Measurements from ENCODE around the gene RFC4.

DNA sequence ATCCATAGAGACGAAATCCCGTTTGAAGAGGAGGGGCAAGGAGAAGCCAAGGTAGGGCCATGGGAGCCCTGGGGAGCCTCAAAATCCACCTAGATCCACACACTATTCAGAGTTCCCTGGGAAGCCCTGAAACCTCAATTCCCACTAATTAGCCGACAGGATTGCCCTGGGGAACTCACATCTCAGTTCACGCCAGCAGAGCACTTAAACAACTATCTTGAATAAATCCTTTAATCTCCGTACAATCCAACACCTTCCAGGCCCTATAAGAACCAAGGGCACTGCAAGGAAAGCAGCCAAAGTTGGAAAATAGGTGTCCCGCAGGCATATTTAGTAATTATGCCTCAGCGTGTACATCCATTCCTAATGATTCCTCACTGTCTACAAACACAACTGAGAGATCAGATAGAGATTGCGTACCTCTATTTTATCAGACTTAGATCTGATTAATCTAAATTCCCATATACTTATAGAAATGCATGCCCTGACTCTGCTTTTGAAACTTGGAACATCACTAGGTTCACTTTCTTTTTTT is 48.5 kb downstream of the RFC4 start:
- TF ChIP-seq, protein P1, sequence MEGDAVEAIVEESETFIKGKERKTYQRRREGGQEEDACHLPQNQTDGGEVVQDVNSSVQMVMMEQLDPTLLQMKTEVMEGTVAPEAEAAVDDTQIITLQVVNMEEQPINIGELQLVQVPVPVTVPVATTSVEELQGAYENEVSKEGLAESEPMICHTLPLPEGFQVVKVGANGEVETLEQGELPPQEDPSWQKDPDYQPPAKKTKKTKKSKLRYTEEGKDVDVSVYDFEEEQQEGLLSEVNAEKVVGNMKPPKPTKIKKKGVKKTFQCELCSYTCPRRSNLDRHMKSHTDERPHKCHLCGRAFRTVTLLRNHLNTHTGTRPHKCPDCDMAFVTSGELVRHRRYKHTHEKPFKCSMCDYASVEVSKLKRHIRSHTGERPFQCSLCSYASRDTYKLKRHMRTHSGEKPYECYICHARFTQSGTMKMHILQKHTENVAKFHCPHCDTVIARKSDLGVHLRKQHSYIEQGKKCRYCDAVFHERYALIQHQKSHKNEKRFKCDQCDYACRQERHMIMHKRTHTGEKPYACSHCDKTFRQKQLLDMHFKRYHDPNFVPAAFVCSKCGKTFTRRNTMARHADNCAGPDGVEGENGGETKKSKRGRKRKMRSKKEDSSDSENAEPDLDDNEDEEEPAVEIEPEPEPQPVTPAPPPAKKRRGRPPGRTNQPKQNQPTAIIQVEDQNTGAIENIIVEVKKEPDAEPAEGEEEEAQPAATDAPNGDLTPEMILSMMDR (conservative IDR thresholded peaks at IDR 0.05; ENCODE audit: low read length), result no peak
- no peak for TF ChIP-seq EZH2phosphoT487 (IDR thresholded peaks at IDR 0.05; ENCODE audit: borderline replicate concordance, low read depth, low read length)

Measured in OCI-LY7 (cell line).